ENCODE results near the gene KMT2A.
"Not testable (repeated sequence)": the region's sequence is repeated elsewhere in the genome, so short reads cannot be mapped to it uniquely, and the experiment has no call there.

KMT2A gene

GRCh38 chr11:118471030-118471429, 34.7 kb downstream of the KMT2A start:
- H3K27ac ChIP-seq, result no peak overlapping the region
- TF ChIP-seq ZFX (IDR thresholded peaks at IDR 0.05) (no peak), CTCF (conservative IDR thresholded peaks at IDR 0.05) (no peak)

GRCh38 chr11:118473537-118473936, 37.2 kb downstream of the KMT2A start:
- no peak overlapping the region for H3K27ac ChIP-seq
- TF ChIP-seq CTCF (conservative IDR thresholded peaks at IDR 0.05), result no peak
- TF ChIP-seq ZFX (IDR thresholded peaks at IDR 0.05), result no peak

GRCh38 chr11:118476676-118477075, 40.4 kb downstream of the KMT2A start:
- H3K27ac ChIP-seq, result no peak overlapping the region
- TF ChIP-seq ZFX (IDR thresholded peaks at IDR 0.05) (no peak), CTCF (conservative IDR thresholded peaks at IDR 0.05) (no peak)

- not testable (repeated sequence) for H3K27ac ChIP-seq
Measured at GRCh38 chr11:118481238-118481637, 44.9 kb downstream of the KMT2A start.

- no peak for TF ChIP-seq CTCF (conservative IDR thresholded peaks at IDR 0.05)
- TF ChIP-seq ZFX (IDR thresholded peaks at IDR 0.05), result no peak
Measured at GRCh38 chr11:118484405-118484804, 48.1 kb downstream of the KMT2A start.

GRCh38 chr11:118485273-118485672, 49.0 kb downstream of the KMT2A start:
- H3K27ac ChIP-seq, result no peak overlapping the region
- TF ChIP-seq CTCF (conservative IDR thresholded peaks at IDR 0.05) (peak; percentile 31), ZFX (IDR thresholded peaks at IDR 0.05) (no peak)

More at GRCh38 chr11:118484405-118484804, 48.1 kb downstream of the KMT2A start:
- no peak overlapping the region for H3K27ac ChIP-seq

- no peak for TF ChIP-seq ZFX (IDR thresholded peaks at IDR 0.05)
- peak; percentile 92 for TF ChIP-seq CTCF (conservative IDR thresholded peaks at IDR 0.05)
- no peak overlapping the region for H3K27ac ChIP-seq
Measured at GRCh38 chr11:118488480-118489109, 52.3 kb downstream of the KMT2A start.

GRCh38 chr11:118491041-118491440, 54.7 kb downstream of the KMT2A start:
- H3K27ac ChIP-seq, result no peak overlapping the region
- TF ChIP-seq ZFX (IDR thresholded peaks at IDR 0.05) (no peak), CTCF (conservative IDR thresholded peaks at IDR 0.05) (no peak)
